Endothelial cell of umbilical vein (primary cell): ENCODE measurements around the gene MACF1. TPM values are rescaled to one million over a fixed set of nuclear protein-coding genes. Genes with fewer than 3 reads are reported as not detected.

Source experiments
- BruUV-seq: library from RNA; stranded (reverse); fragments of 400-500 nt; replicated peaks from 2 replicates; lab custom pipeline; 2021; lab: Mats Ljungman, UMichigan
- CTCF ChIA-PET: fragments of 300-600, 350-600 bp; sonication (Branson Sonifier 250); formaldehyde crosslinking; loops from one replicate; lab custom pipeline; 2021; ENCODE audit warnings: antibody characterized with exemption, inconsistent platforms; lab: Charles Lee
- POLR2A ChIA-PET: fragments of 300-600, 350-600 bp; sonication (Branson Sonifier 250); formaldehyde crosslinking; loops from one replicate; lab custom pipeline; 2021; ENCODE audit warnings: antibody characterized with exemption, inconsistent platforms; lab: Charles Lee
- DNase-seq: peaks from one replicate; pipeline ENCODE4 v3.0.0-alpha.2; 2011; ENCODE audit warnings: low read depth, low spot score
- FAIRE-seq: peaks from 2 replicates; lab custom pipeline; 2011; peaks lifted over from hg19 to GRCh38; lab: Jason Lieb, UNC
- H2AFZ ChIP-seq: 2 replicates; pipeline ENCODE4 v1.6.0; 2012; ENCODE audit warnings: low read depth, low read length, control low read depth, inconsistent platforms
- H3K27ac ChIP-seq: 2 replicates; pipeline ENCODE4 v1.5.1; 2011; ENCODE audit warnings: low read depth, mild to moderate bottlenecking, control low read depth, low read length, moderate library complexity; ENCODE audit not compliant: insufficient read depth
- H3K27me3 ChIP-seq, 2 experiments: 2 replicates each; pipeline versions ENCODE4 v1.6.0 to v1.6.1; 2011; ENCODE audit warnings: low read length in 2 of 2, mixed read lengths in 1 of 2; ENCODE audit not compliant: control insufficient read depth in 2 of 2, insufficient read depth in 2 of 2
- H3K36me3 ChIP-seq, 2 experiments: 2 replicates in 1 of 2; 3 replicates in 1 of 2; pipeline ENCODE4 v1.5.1; 2011; ENCODE audit warnings: low read length in 2 of 2, mild to moderate bottlenecking in 1 of 2, moderate library complexity in 1 of 2; ENCODE audit not compliant: control insufficient read depth in 2 of 2, insufficient read depth in 2 of 2; ENCODE audit errors: extremely low read depth in 1 of 2
- H3K4me1 ChIP-seq: 3 replicates; pipeline ENCODE4 v1.5.1; 2011; ENCODE audit warnings: mild to moderate bottlenecking, low read length; ENCODE audit not compliant: control insufficient read depth, insufficient read depth; ENCODE audit errors: extremely low read depth
- H3K4me2 ChIP-seq: 2 replicates; pipeline ENCODE4 v1.6.1; 2011; ENCODE audit warnings: low read length, control low read depth, mixed read lengths; ENCODE audit not compliant: insufficient read depth
- H3K4me3 ChIP-seq, 3 experiments: fragments of 200-600 bp in 1 of 3; sonication (generic), shearing (Covaris generic) in 1 of 3; replicated peaks in 1 of 3; 2 replicates each; pipeline ENCODE4 v1.5.1; 2011 to 2016; ENCODE audit warnings: control low read depth in 3 of 3, low read length in 3 of 3, mild to moderate bottlenecking in 2 of 3, inconsistent platforms in 1 of 3, low read depth in 1 of 3, moderate library complexity in 1 of 3; ENCODE audit not compliant: insufficient read depth in 1 of 3
- H3K79me2 ChIP-seq: 2 replicates; pipeline ENCODE4 v1.6.0; 2012; ENCODE audit warnings: low read length, inconsistent platforms; ENCODE audit not compliant: control insufficient read depth, insufficient read depth
- H3K9ac ChIP-seq: replicated peaks from 2 replicates; pipeline ENCODE3; 2011; ENCODE audit warnings: low read length, control low read depth; ENCODE audit not compliant: insufficient read depth; ENCODE audit errors: extremely low read depth
- H3K9me1 ChIP-seq: replicated peaks from 3 replicates; pipeline ENCODE4 v1.6.0; 2011; ENCODE audit warnings: mild to moderate bottlenecking, low read length; ENCODE audit not compliant: control insufficient read depth, insufficient read depth; ENCODE audit errors: extremely low read depth
- H3K9me3 ChIP-seq: replicated peaks from 2 replicates; pipeline ENCODE4 v1.5.1; 2012; ENCODE audit warnings: low read length, inconsistent platforms; ENCODE audit not compliant: control insufficient read depth, insufficient read depth
- H4K20me1 ChIP-seq: replicated peaks from 2 replicates; pipeline ENCODE3; 2011; ENCODE audit warnings: mild to moderate bottlenecking, low read length; ENCODE audit not compliant: control insufficient read depth, insufficient read depth; ENCODE audit errors: extremely low read depth
- EZH2 ChIP-seq: IDR thresholded peaks from 2 replicates; pipeline ENCODE4 v1.6.1; 2012; ENCODE audit warnings: borderline replicate concordance, low read depth, mild to moderate bottlenecking, moderate library complexity, low read length, inconsistent platforms; ENCODE audit not compliant: severe bottlenecking
- FOS ChIP-seq: IDR thresholded peaks from 2 replicates; pipeline ENCODE4 v1.6.1; 2011; ENCODE audit warnings: mild to moderate bottlenecking, low read length, moderate library complexity, borderline replicate concordance; ENCODE audit not compliant: insufficient read depth
- GATA2 ChIP-seq: IDR thresholded peaks from 2 replicates; pipeline ENCODE4 v1.7.0; 2011; ENCODE audit warnings: low read depth, mild to moderate bottlenecking, moderate library complexity, mixed read lengths, low read length; ENCODE audit not compliant: insufficient read length, insufficient read depth
- JUN ChIP-seq: IDR thresholded peaks from 2 replicates; pipeline ENCODE4 v1.6.1; 2011; ENCODE audit warnings: borderline replicate concordance, low read depth; ENCODE audit not compliant: insufficient read length, insufficient read depth
- MYC ChIP-seq: IDR thresholded peaks from one replicate; pipeline ENCODE4 v1.6.1; 2011; ENCODE audit warnings: mild to moderate bottlenecking, low read depth, low read length
- POLR2A ChIP-seq: IDR thresholded peaks from 2 replicates; pipeline ENCODE4 v1.6.1; 2012; ENCODE audit warnings: low read depth, mild to moderate bottlenecking, control low read depth, low read length
- POLR2AphosphoS5 ChIP-seq: IDR thresholded peaks from 2 replicates; pipeline ENCODE4 v1.6.1; 2012; ENCODE audit warnings: low read depth, mild to moderate bottlenecking, control low read depth, low read length, moderate library complexity; ENCODE audit not compliant: insufficient read depth
- dilution Hi-C: fragments of 300-500 bp; cut with MboI; formaldehyde crosslinking; loops from one replicate; pipeline ENCODE4 v1.15.0; 2019; ENCODE audit warnings: low sequenced_read_pairs; ENCODE audit not compliant: extremely low pct_ligation_motif_present
- intact Hi-C: fragments of 100-400 bp; cut with micrococcal nuclease; formaldehyde crosslinking; loops from one replicate; pipeline ENCODE4 v1.10.0; 2022
- polyA plus RNA-seq, 4 experiments: library from polyadenylated mRNA; depleted of rRNA in 3 of 4; stranded (reverse) in 3 of 4; unstranded in 1 of 4; fragments of >200 nt; gene quantifications; 2 replicates each; pipeline versions ENCODE4 v1.2.1 to v1.2.3, GENCODE V29; 2011 to 2012; ENCODE audit warnings: missing spikeins in 1 of 4
- total RNA-seq: library from RNA; stranded (reverse); gene quantifications from 2 replicates; pipeline ENCODE4 v1.2.3, GENCODE V29; 2021
- TF ChIP-seq, protein P1 (sequence below): IDR thresholded peaks from 2 replicates; pipeline ENCODE4 v1.6.1; 2011; ENCODE audit not compliant: insufficient read depth, insufficient read length
- TF ChIP-seq, protein P2 (sequence below), 2 donors: IDR thresholded peaks; 1 replicate in 1 of 2; 2 replicates in 1 of 2; pipeline ENCODE4 v1.5.1; 2011; ENCODE audit warnings: low read length in 2 of 2, mild to moderate bottlenecking in 2 of 2, moderate library complexity in 2 of 2, control low read depth in 1 of 2, inconsistent platforms in 1 of 2, low read depth in 1 of 2; ENCODE audit not compliant: insufficient read depth in 1 of 2; ENCODE audit errors: extremely low read depth in 1 of 2

MACF1 gene
- total and polyA plus RNA-seq, 2 donors (not counting 3 experiments of a cell fraction or from before 2014, with no cell fraction given), result 122 to 587 TPM

DNA sequence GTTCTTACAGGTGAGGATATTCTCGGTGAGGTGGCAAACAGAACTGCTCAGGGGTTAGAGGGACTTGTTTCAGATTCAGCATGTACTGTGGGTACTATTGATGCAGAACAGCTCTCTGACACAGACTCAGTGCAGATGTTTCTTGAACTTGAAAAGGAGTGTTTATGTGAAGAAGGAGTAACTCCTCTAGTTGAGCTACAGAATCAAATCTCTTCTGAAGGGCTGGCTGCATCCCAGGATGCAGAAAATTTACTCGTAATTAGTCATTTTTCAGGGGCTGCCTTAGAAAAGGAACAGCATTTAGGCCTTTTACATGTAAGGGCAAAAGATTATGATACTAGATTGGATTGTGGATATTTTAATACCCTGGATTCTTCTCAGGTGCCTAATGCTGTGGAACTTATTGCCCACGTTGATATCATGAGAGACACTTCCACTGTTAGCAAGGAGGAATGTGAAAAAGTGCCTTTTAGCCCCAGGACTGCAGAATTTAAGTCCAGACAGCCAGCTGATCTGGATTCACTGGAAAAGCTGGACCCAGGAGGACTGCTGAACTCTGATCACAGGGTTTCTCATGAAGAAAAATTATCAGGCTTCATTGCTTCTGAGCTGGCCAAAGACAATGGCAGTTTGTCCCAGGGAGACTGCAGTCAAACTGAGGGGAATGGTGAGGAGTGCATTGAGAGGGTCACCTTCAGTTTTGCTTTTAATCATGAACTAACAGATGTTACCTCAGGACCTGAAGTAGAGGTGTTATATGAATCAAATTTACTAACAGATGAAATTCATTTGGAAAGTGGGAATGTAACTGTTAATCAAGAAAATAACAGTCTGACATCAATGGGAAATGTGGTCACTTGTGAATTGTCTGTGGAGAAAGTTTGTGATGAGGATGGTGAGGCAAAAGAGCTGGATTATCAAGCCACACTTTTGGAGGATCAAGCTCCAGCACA is 207.3 kb downstream of the MACF1 start:
- Histone ChIP-seq H3K4me2 (peak overlapping the region; percentile 95), H3K4me1 (peaks cover 74% of the 10 kb centered on the region), H4K20me1 (peaks cover 24% of the 10 kb centered on the region), H3K79me2 (peaks cover 79% of the 10 kb centered on the region), H3K36me3 (peaks cover 13 to 16% of the 10 kb centered on the region in 2 experiments), H2AFZ (no peak overlapping the region), H3K4me3 (peak overlapping the region; percentile 32 to 97 (median 67)), H3K9me3 (no peaks in the 10 kb centered on the region), H3K9me1 (no peaks in the 10 kb centered on the region), H3K9ac (peak overlapping the region; percentile 42), H3K27me3 (no peaks in the 10 kb centered on the region), H3K27ac (no peak overlapping the region)
- dilution Hi-C loops, result no loop called here
- POLR2A ChIA-PET, result interaction anchor here (0.8 to 3.1 kb wide), 4 partner anchors 13 to 24 kb away, joined by 5 to 26 read pairs (median 14); no protein-coding TSS in a partner anchor
- intact Hi-C loops, result loop anchor here (1.0 to 10.0 kb wide), 3 partner anchors 31 to 313 kb away; no protein-coding TSS in a partner anchor
- CTCF ChIA-PET, result interaction anchor here (0.6 to 11.9 kb wide), 35 partner anchors 7 to 314 kb away, joined by 3 to 273 read pairs (median 6); no protein-coding TSS in a partner anchor
- FAIRE-seq (no peak), DNase-seq (no peak)
- BruUV-seq, result no TSS peak
- TF ChIP-seq, protein P1, sequence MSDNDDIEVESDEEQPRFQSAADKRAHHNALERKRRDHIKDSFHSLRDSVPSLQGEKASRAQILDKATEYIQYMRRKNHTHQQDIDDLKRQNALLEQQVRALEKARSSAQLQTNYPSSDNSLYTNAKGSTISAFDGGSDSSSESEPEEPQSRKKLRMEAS, result no peak
- TF ChIP-seq POLR2AphosphoS5, result no peak
- no peak for TF ChIP-seq POLR2A
- no peak for TF ChIP-seq GATA2
- TF ChIP-seq JUN, result no peak
- no peak for TF ChIP-seq MYC
- TF ChIP-seq, protein P2, sequence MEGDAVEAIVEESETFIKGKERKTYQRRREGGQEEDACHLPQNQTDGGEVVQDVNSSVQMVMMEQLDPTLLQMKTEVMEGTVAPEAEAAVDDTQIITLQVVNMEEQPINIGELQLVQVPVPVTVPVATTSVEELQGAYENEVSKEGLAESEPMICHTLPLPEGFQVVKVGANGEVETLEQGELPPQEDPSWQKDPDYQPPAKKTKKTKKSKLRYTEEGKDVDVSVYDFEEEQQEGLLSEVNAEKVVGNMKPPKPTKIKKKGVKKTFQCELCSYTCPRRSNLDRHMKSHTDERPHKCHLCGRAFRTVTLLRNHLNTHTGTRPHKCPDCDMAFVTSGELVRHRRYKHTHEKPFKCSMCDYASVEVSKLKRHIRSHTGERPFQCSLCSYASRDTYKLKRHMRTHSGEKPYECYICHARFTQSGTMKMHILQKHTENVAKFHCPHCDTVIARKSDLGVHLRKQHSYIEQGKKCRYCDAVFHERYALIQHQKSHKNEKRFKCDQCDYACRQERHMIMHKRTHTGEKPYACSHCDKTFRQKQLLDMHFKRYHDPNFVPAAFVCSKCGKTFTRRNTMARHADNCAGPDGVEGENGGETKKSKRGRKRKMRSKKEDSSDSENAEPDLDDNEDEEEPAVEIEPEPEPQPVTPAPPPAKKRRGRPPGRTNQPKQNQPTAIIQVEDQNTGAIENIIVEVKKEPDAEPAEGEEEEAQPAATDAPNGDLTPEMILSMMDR (IDR thresholded peaks at IDR 0.05; ENCODE audit: extremely low read depth in 1 of 2, insufficient read depth in 1 of 2, low read depth in 1 of 2, low read length in 2 of 2), result no peak
- TF ChIP-seq EZH2, result no peak
- TF ChIP-seq FOS, result no peak
